A549 (cell line): ENCODE results near the gene ELK1. TPM values are rescaled to one million over a fixed set of nuclear protein-coding genes. Genes with fewer than 3 reads are reported as not detected.
A peak's percentile ranks its signal among the peaks of the same experiment; 100 is the strongest.

Source experiments
- ATAC-seq, 2 experiments: fragments of 200-7000 bp in 1 of 2; fragments of >200 bp in 1 of 2; cut with Nextera tagmentation in 1 of 2; cut with Tn5 transposase in 1 of 2; 3 replicates each; pipeline versions ENCODE4 v1.8.0 to v1.9.1; 2018 to 2020; ENCODE audit warnings: mild to moderate bottlenecking in 1 of 2, moderate library complexity in 1 of 2
- CTCF ChIA-PET: fragments of 300-600 bp; sonication (Branson Sonifier 250); formaldehyde crosslinking; extraction: SDS; loops from one replicate; lab custom pipeline; 2021; ENCODE audit warnings: antibody characterized with exemption, inconsistent platforms; lab: Yijun Ruan, JAX
- POLR2A ChIA-PET: fragments of 350-600 bp; formaldehyde crosslinking; extraction: SDS; loops from one replicate; lab custom pipeline; 2021; ENCODE audit warnings: antibody characterized with exemption, inconsistent platforms; lab: Yijun Ruan, JAX
- DNase-seq, 2 experiments: peaks; one replicate each; pipeline versions ENCODE4 v3.0.0 to v3.0.0-alpha.2; 2011 to 2016; ENCODE audit warnings: low read depth in 1 of 2, low spot score in 1 of 2
- FAIRE-seq: peaks from 2 replicates; lab custom pipeline; 2011; peaks lifted over from hg19 to GRCh38; lab: Jason Lieb, UNC
- H3K27ac ChIP-seq, 2 experiments: fragments of >200 bp; sonication (Bioruptor Twin); formaldehyde crosslinking; 3 replicates each; pipeline ENCODE4 v1.5.1; 2016 to 2017
- H3K4me1 ChIP-seq: fragments of >200 bp; sonication (Bioruptor Twin); formaldehyde crosslinking; 3 replicates; pipeline ENCODE4 v1.6.1; 2016
- H3K4me2 ChIP-seq: fragments of >200 bp; sonication (Bioruptor Twin); formaldehyde crosslinking; 3 replicates; pipeline ENCODE4 v1.6.1; 2016
- H3K4me3 ChIP-seq: fragments of >200 bp; sonication (Bioruptor Twin); formaldehyde crosslinking; 3 replicates; pipeline ENCODE4 v1.5.1; 2016
- H3K9me3 ChIP-seq: fragments of >200 bp; sonication (Bioruptor Twin); formaldehyde crosslinking; 3 replicates; pipeline ENCODE4 v1.6.1; 2016
- BHLHE40 ChIP-seq: IDR thresholded peaks from 2 replicates; pipeline ENCODE4 v1.6.1; 2012; ENCODE audit warnings: low read depth, low read length, inconsistent platforms
- CBX2 ChIP-seq: fragments of 200-600 bp; sonication (generic); IDR thresholded peaks from 2 replicates; pipeline ENCODE4 v1.6.1; 2016; ENCODE audit warnings: low read depth, mild to moderate bottlenecking, borderline replicate concordance
- CBX8 ChIP-seq: fragments of 200-600 bp; sonication (generic); IDR thresholded peaks from 2 replicates; pipeline ENCODE4 v1.6.1; 2016
- CEBPB ChIP-seq, 2 experiments: fragments of >200 bp in 1 of 2; sonication (Bioruptor Twin) in 1 of 2; formaldehyde crosslinking in 1 of 2; IDR thresholded peaks; 2 replicates each; pipeline ENCODE4 v1.6.1; 2012 to 2016
- CHD2 ChIP-seq: fragments of 150-350 bp; IDR thresholded peaks from 2 replicates; pipeline ENCODE4 v1.6.1; 2014; ENCODE audit warnings: low read length; ENCODE audit not compliant: partially characterized antibody
- EHF ChIP-seq: fragments of 250-450 bp; sonication (Bioruptor Pico); IDR thresholded peaks from 2 replicates; pipeline ENCODE4 v1.5.0; 2020; ENCODE audit warnings: mild to moderate bottlenecking
- FOSB ChIP-seq: fragments of 250-450 bp; sonication (Bioruptor Pico); IDR thresholded peaks from 2 replicates; pipeline ENCODE4 v1.5.0; 2020; ENCODE audit warnings: mild to moderate bottlenecking, moderate library complexity
- HDAC2 ChIP-seq: fragments of 200-600 bp; sonication (generic); IDR thresholded peaks from 2 replicates; pipeline ENCODE4 v1.6.1; 2016
- HEYL ChIP-seq: fragments of 250-450 bp; sonication (Bioruptor Pico); IDR thresholded peaks from 2 replicates; pipeline ENCODE4 v1.8.0; 2021; ENCODE audit warnings: mild to moderate bottlenecking, moderate library complexity
- HOXB5 ChIP-seq: fragments of 250-450 bp; sonication (Bioruptor Pico); IDR thresholded peaks from 2 replicates; pipeline ENCODE4 v1.5.0; 2020; ENCODE audit warnings: mild to moderate bottlenecking, moderate library complexity
- JUN ChIP-seq, 2 experiments: fragments of >200 bp; sonication (Bioruptor Twin); formaldehyde crosslinking; IDR thresholded peaks; 2 replicates in 1 of 2; 3 replicates in 1 of 2; pipeline ENCODE4 v1.6.1; 2016 to 2017
- KDM1A ChIP-seq: fragments of 200-600 bp; sonication (generic); IDR thresholded peaks from 2 replicates; pipeline ENCODE4 v1.6.1; 2016; ENCODE audit warnings: low read depth, mild to moderate bottlenecking
- KDM5A ChIP-seq: fragments of 200-600 bp; sonication (generic); IDR thresholded peaks from 2 replicates; pipeline ENCODE4 v1.6.1; 2016; ENCODE audit warnings: antibody characterized with exemption, mild to moderate bottlenecking
- NPAS2 ChIP-seq: fragments of 250-450 bp; sonication (Bioruptor Pico); IDR thresholded peaks from 2 replicates; pipeline ENCODE4 v1.8.0; 2022; ENCODE audit warnings: mild to moderate bottlenecking, moderate library complexity, borderline replicate concordance
- NR3C1 ChIP-seq: fragments of >200 bp; sonication (Bioruptor Twin); formaldehyde crosslinking; IDR thresholded peaks from 3 replicates; pipeline ENCODE4 v1.6.1; 2017
- POLR2A ChIP-seq: IDR thresholded peaks from 2 replicates; pipeline ENCODE4 v1.6.1; 2012; ENCODE audit warnings: mild to moderate bottlenecking, low read length
- POLR2AphosphoS2 ChIP-seq: conservative IDR thresholded peaks from 2 replicates; pipeline ENCODE4 v1.6.1; 2012; ENCODE audit warnings: low read length, improper control_type of control experiment, inconsistent platforms
- RAD21 ChIP-seq, 2 experiments: fragments of >200 bp in 1 of 2; sonication (Bioruptor Twin) in 1 of 2; formaldehyde crosslinking in 1 of 2; IDR thresholded peaks in 1 of 2; conservative IDR thresholded peaks in 1 of 2; 2 replicates in 1 of 2; 3 replicates in 1 of 2; pipeline ENCODE4 v1.6.1; 2012 to 2018; ENCODE audit warnings: inconsistent platforms in 1 of 2
- RARB ChIP-seq: fragments of 250-450 bp; sonication (Bioruptor Pico); IDR thresholded peaks from 2 replicates; pipeline ENCODE4 v1.8.0; 2021; ENCODE audit warnings: mild to moderate bottlenecking, moderate library complexity
- RFX5 ChIP-seq: fragments of 450-650 bp; IDR thresholded peaks from 2 replicates; pipeline ENCODE4 v1.7.1; 2014; ENCODE audit warnings: antibody characterized with exemption, mild to moderate bottlenecking, moderate library complexity
- RNF2 ChIP-seq: fragments of 200-600 bp; sonication (generic); IDR thresholded peaks from 2 replicates; pipeline ENCODE4 v1.6.1; 2016; ENCODE audit warnings: low read depth, mild to moderate bottlenecking, antibody characterized with exemption, moderate library complexity, borderline replicate concordance
- SREBF2 ChIP-seq: fragments of 450-650 bp; IDR thresholded peaks from 2 replicates; pipeline ENCODE4 v1.6.1; 2014; ENCODE audit warnings: mild to moderate bottlenecking, moderate library complexity
- TFCP2L1 ChIP-seq: fragments of 250-450 bp; sonication (Bioruptor Pico); IDR thresholded peaks from 2 replicates; pipeline ENCODE4 v1.5.0; 2021; ENCODE audit warnings: mild to moderate bottlenecking
- ZC3H11A ChIP-seq: fragments of 450-650 bp; IDR thresholded peaks from 2 replicates; pipeline ENCODE4 v1.6.1; 2014; ENCODE audit warnings: antibody characterized with exemption, mild to moderate bottlenecking
- ZNF302 ChIP-seq: fragments of 250-450 bp; sonication (Bioruptor Pico); IDR thresholded peaks from 2 replicates; pipeline ENCODE4 v1.9.0; 2021; ENCODE audit warnings: inconsistent platforms, mild to moderate bottlenecking, moderate library complexity
- WGBS: methylation state at CpG from one replicate; pipeline ENCODE4 v1.1.6; 2017; ENCODE audit errors: missing lambda C conversion rate; 5-methylcytosine and 5-hydroxymethylcytosine counted together
- polyA plus RNA-seq, 4 experiments: library from polyadenylated mRNA; depleted of rRNA in 3 of 4; stranded (reverse); fragments of >200 nt; fragmentation: RNase III in 1 of 4; extraction: RNeasy Plus Mini Kit Qiagen cat#74134 plus additional on column Dnase treatment in 1 of 4; gene quantifications; 2 replicates in 3 of 4; 3 replicates in 1 of 4; pipeline ENCODE4 v1.2.3, GENCODE V29; 2011 to 2017
- TF ChIP-seq, protein P1 (sequence below): fragments of >200 bp; sonication (Bioruptor Twin); formaldehyde crosslinking; IDR thresholded peaks from 2 replicates; pipeline ENCODE4 v1.6.1; 2016
- TF ChIP-seq, protein P2 (sequence below): fragments of >200 bp; sonication (Bioruptor Twin); formaldehyde crosslinking; IDR thresholded peaks from 3 replicates; pipeline ENCODE4 v1.6.1; 2016
- TF ChIP-seq, protein P3 (sequence below): IDR thresholded peaks from 2 replicates; pipeline ENCODE4 v1.6.1; 2012
- TF ChIP-seq, protein P4 (sequence below): fragments of 250-450 bp; sonication (Bioruptor Pico); IDR thresholded peaks from 2 replicates; pipeline ENCODE4 v1.5.0; 2021; ENCODE audit warnings: mild to moderate bottlenecking, moderate library complexity, borderline replicate concordance

ELK1 gene
- polyA plus RNA-seq, 2 of the 4 experiments (the other 2 are of a cell fraction): 14.6 to 23.5 TPM

DNA sequence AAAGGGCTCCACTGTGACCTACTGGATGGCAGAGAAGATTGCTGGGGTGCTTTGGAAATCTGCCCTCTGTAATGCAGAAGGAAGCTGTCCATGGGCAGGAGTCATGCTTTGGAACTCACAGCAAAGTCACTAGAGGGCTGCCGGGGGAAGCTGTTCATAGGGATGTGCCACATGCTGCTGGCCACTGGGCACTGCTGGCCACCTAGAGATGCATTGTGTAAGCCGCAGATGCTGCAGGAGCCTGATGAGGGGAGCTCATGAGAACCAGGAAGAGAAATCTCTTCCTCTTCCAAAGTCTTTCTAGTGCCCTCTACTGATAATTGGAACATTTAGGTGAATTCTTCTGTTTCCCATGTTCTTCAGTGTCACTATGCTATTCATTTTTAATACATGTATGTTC is 39.8 kb upstream of the ELK1 start:
- 0% methylated on average over 2 of the region's 2 CpGs for WGBS
- no peak overlapping the region for H3K27ac ChIP-seq
- CTCF ChIA-PET: interaction anchor here (1.1 kb wide), 1 partner anchor 70 kb away, joined by 4 read pairs; no protein-coding TSS in a partner anchor
- no peaks in the 10 kb centered on the region for H3K4me1 ChIP-seq
- H3K9me3 ChIP-seq: no peaks in the 10 kb centered on the region
- DNase-seq (peak in 1 of 2 experiments; percentile 8), FAIRE-seq (no peak), ATAC-seq (peak in 1 of 2 experiments; percentile 46; a peak in 1 of 6 replicates)
- TF ChIP-seq ZC3H11A: no peak
- no peak for TF ChIP-seq TFCP2L1 (CRISPR knock-in tag)
- no peak for TF ChIP-seq JUN (IDR thresholded peaks at IDR 0.05)
- no peak for TF ChIP-seq HOXB5 (CRISPR knock-in tag)
- TF ChIP-seq HDAC2: no peak
- TF ChIP-seq POLR2AphosphoS2: no peak
- TF ChIP-seq, protein P1, sequence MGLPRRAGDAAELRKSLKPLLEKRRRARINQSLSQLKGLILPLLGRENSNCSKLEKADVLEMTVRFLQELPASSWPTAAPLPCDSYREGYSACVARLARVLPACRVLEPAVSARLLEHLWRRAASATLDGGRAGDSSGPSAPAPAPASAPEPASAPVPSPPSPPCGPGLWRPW: no peak
- no peak for TF ChIP-seq CBX2
- no peak for TF ChIP-seq FOSB (CRISPR knock-in tag)
- TF ChIP-seq CEBPB (IDR thresholded peaks at IDR 0.05): no peak
- TF ChIP-seq CBX8: no peak
- no peak for TF ChIP-seq EHF (CRISPR knock-in tag)
- POLR2A ChIA-PET: no interaction called here
- no peak overlapping the region for H3K4me2 ChIP-seq
- H3K4me3 ChIP-seq: no peak overlapping the region

DNA sequence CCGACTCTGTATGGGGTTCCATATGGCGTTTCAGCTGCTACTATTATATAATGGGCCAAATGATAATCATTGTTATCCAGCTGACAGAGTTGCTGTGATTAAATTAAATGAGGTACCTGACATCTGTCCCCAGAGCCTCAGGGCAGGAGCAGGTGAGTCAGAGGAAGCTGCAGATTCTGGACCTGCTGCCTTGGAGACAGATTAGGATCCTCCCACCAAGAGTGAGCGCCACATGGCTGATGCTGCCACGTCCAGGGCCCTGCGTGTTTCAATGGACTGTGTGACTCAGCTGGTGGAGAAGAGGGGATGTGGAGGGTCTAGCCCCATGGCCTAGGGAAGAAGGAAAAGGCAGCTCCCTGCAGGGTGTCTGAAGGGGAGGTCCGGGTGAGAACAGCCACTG is 36.9 kb upstream of the ELK1 start:
- Histone ChIP-seq H3K4me2 (no peak overlapping the region), H3K27ac (no peak overlapping the region), H3K9me3 (no peaks in the 10 kb centered on the region), H3K4me3 (no peak overlapping the region), H3K4me1 (no peaks in the 10 kb centered on the region)
- TF ChIP-seq, protein P2, sequence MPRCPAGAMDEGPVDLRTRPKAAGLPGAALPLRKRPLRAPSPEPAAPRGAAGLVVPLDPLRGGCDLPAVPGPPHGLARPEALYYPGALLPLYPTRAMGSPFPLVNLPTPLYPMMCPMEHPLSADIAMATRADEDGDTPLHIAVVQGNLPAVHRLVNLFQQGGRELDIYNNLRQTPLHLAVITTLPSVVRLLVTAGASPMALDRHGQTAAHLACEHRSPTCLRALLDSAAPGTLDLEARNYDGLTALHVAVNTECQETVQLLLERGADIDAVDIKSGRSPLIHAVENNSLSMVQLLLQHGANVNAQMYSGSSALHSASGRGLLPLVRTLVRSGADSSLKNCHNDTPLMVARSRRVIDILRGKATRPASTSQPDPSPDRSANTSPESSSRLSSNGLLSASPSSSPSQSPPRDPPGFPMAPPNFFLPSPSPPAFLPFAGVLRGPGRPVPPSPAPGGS: no peak
- TF ChIP-seq RFX5: no peak
- TF ChIP-seq POLR2A: no peak
- no peak for TF ChIP-seq NR3C1
- TF ChIP-seq RAD21 (conservative IDR thresholded peaks at IDR 0.05 in 1 of 2, IDR thresholded peaks at IDR 0.05 in 1 of 2): no peak
- TF ChIP-seq HOXB5 (CRISPR knock-in tag): no peak
- no peak for TF ChIP-seq RARB
- TF ChIP-seq SREBF2: no peak
- TF ChIP-seq, protein P3, sequence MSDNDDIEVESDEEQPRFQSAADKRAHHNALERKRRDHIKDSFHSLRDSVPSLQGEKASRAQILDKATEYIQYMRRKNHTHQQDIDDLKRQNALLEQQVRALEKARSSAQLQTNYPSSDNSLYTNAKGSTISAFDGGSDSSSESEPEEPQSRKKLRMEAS: no peak
- no peak for TF ChIP-seq RNF2
- TF ChIP-seq KDM5A: no peak
- TF ChIP-seq, protein P4, sequence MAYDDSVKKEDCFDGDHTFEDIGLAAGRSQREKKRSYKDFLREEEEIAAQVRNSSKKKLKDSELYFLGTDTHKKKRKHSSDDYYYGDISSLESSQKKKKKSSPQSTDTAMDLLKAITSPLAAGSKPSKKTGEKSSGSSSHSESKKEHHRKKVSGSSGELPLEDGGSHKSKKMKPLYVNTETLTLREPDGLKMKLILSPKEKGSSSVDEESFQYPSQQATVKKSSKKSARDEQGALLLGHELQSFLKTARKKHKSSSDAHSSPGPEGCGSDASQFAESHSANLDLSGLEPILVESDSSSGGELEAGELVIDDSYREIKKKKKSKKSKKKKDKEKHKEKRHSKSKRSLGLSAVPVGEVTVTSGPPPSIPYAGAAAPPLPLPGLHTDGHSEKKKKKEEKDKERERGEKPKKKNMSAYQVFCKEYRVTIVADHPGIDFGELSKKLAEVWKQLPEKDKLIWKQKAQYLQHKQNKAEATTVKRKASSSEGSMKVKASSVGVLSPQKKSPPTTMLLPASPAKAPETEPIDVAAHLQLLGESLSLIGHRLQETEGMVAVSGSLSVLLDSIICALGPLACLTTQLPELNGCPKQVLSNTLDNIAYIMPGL (CRISPR knock-in tag): no peak
- TF ChIP-seq CHD2: no peak
- no peak for TF ChIP-seq BHLHE40
- TF ChIP-seq HEYL (CRISPR knock-in tag): no peak
- no peak for TF ChIP-seq JUN (IDR thresholded peaks at IDR 0.05)
- no peak for TF ChIP-seq NPAS2 (CRISPR knock-in tag)
- no peak for TF ChIP-seq CBX8
- TF ChIP-seq ZNF302 (CRISPR knock-in tag): no peak
- no peak for TF ChIP-seq KDM1A
- CTCF ChIA-PET: no interaction called here
- POLR2A ChIA-PET: no interaction called here
- DNase-seq (no peak), ATAC-seq (no peak), FAIRE-seq (no peak)
- 12% methylated on average over 6 of the region's 6 CpGs for WGBS
